Endothelial cell of umbilical vein (primary cell): ENCODE measurements around the gene CC2D1A. TPM values are rescaled to one million over a fixed set of nuclear protein-coding genes. Genes with fewer than 3 reads are reported as not detected.

ENCODE experiments used
- BruUV-seq: library from RNA; stranded (reverse); fragments of 400-500 nt; replicated peaks from 2 replicates; lab custom pipeline; 2021; lab: Mats Ljungman, UMichigan
- CTCF ChIA-PET: fragments of 300-600, 350-600 bp; sonication (Branson Sonifier 250); formaldehyde crosslinking; loops from one replicate; lab custom pipeline; 2021; ENCODE audit warnings: antibody characterized with exemption, inconsistent platforms; lab: Charles Lee
- POLR2A ChIA-PET: fragments of 300-600, 350-600 bp; sonication (Branson Sonifier 250); formaldehyde crosslinking; loops from one replicate; lab custom pipeline; 2021; ENCODE audit warnings: antibody characterized with exemption, inconsistent platforms; lab: Charles Lee
- DNase-seq: peaks from one replicate; pipeline ENCODE4 v3.0.0-alpha.2; 2011; ENCODE audit warnings: low read depth, low spot score
- FAIRE-seq: peaks from 2 replicates; lab custom pipeline; 2011; peaks lifted over from hg19 to GRCh38; lab: Jason Lieb, UNC
- H2AFZ ChIP-seq: 2 replicates; pipeline ENCODE4 v1.6.0; 2012; ENCODE audit warnings: low read depth, low read length, control low read depth, inconsistent platforms
- H3K27ac ChIP-seq: 2 replicates; pipeline ENCODE4 v1.5.1; 2011; ENCODE audit warnings: low read depth, mild to moderate bottlenecking, control low read depth, low read length, moderate library complexity; ENCODE audit not compliant: insufficient read depth
- H3K27me3 ChIP-seq, 2 experiments: 2 replicates each; pipeline versions ENCODE4 v1.6.0 to v1.6.1; 2011; ENCODE audit warnings: low read length in 2 of 2, mixed read lengths in 1 of 2; ENCODE audit not compliant: control insufficient read depth in 2 of 2, insufficient read depth in 2 of 2
- H3K36me3 ChIP-seq, 2 experiments: 2 replicates in 1 of 2; 3 replicates in 1 of 2; pipeline ENCODE4 v1.5.1; 2011; ENCODE audit warnings: low read length in 2 of 2, mild to moderate bottlenecking in 1 of 2, moderate library complexity in 1 of 2; ENCODE audit not compliant: control insufficient read depth in 2 of 2, insufficient read depth in 2 of 2; ENCODE audit errors: extremely low read depth in 1 of 2
- H3K4me1 ChIP-seq: 3 replicates; pipeline ENCODE4 v1.5.1; 2011; ENCODE audit warnings: mild to moderate bottlenecking, low read length; ENCODE audit not compliant: control insufficient read depth, insufficient read depth; ENCODE audit errors: extremely low read depth
- H3K4me2 ChIP-seq: 2 replicates; pipeline ENCODE4 v1.6.1; 2011; ENCODE audit warnings: low read length, control low read depth, mixed read lengths; ENCODE audit not compliant: insufficient read depth
- H3K4me3 ChIP-seq, 3 experiments: fragments of 200-600 bp in 1 of 3; sonication (generic), shearing (Covaris generic) in 1 of 3; replicated peaks in 1 of 3; 2 replicates each; pipeline ENCODE4 v1.5.1; 2011 to 2016; ENCODE audit warnings: control low read depth in 3 of 3, low read length in 3 of 3, mild to moderate bottlenecking in 2 of 3, inconsistent platforms in 1 of 3, low read depth in 1 of 3, moderate library complexity in 1 of 3; ENCODE audit not compliant: insufficient read depth in 1 of 3
- H3K79me2 ChIP-seq: 2 replicates; pipeline ENCODE4 v1.6.0; 2012; ENCODE audit warnings: low read length, inconsistent platforms; ENCODE audit not compliant: control insufficient read depth, insufficient read depth
- H3K9ac ChIP-seq: replicated peaks from 2 replicates; pipeline ENCODE3; 2011; ENCODE audit warnings: low read length, control low read depth; ENCODE audit not compliant: insufficient read depth; ENCODE audit errors: extremely low read depth
- H3K9me1 ChIP-seq: replicated peaks from 3 replicates; pipeline ENCODE4 v1.6.0; 2011; ENCODE audit warnings: mild to moderate bottlenecking, low read length; ENCODE audit not compliant: control insufficient read depth, insufficient read depth; ENCODE audit errors: extremely low read depth
- H3K9me3 ChIP-seq: replicated peaks from 2 replicates; pipeline ENCODE4 v1.5.1; 2012; ENCODE audit warnings: low read length, inconsistent platforms; ENCODE audit not compliant: control insufficient read depth, insufficient read depth
- H4K20me1 ChIP-seq: replicated peaks from 2 replicates; pipeline ENCODE3; 2011; ENCODE audit warnings: mild to moderate bottlenecking, low read length; ENCODE audit not compliant: control insufficient read depth, insufficient read depth; ENCODE audit errors: extremely low read depth
- EZH2 ChIP-seq: IDR thresholded peaks from 2 replicates; pipeline ENCODE4 v1.6.1; 2012; ENCODE audit warnings: borderline replicate concordance, low read depth, mild to moderate bottlenecking, moderate library complexity, low read length, inconsistent platforms; ENCODE audit not compliant: severe bottlenecking
- FOS ChIP-seq: IDR thresholded peaks from 2 replicates; pipeline ENCODE4 v1.6.1; 2011; ENCODE audit warnings: mild to moderate bottlenecking, low read length, moderate library complexity, borderline replicate concordance; ENCODE audit not compliant: insufficient read depth
- GATA2 ChIP-seq: IDR thresholded peaks from 2 replicates; pipeline ENCODE4 v1.7.0; 2011; ENCODE audit warnings: low read depth, mild to moderate bottlenecking, moderate library complexity, mixed read lengths, low read length; ENCODE audit not compliant: insufficient read length, insufficient read depth
- JUN ChIP-seq: IDR thresholded peaks from 2 replicates; pipeline ENCODE4 v1.6.1; 2011; ENCODE audit warnings: borderline replicate concordance, low read depth; ENCODE audit not compliant: insufficient read length, insufficient read depth
- MYC ChIP-seq: IDR thresholded peaks from one replicate; pipeline ENCODE4 v1.6.1; 2011; ENCODE audit warnings: mild to moderate bottlenecking, low read depth, low read length
- POLR2A ChIP-seq: IDR thresholded peaks from 2 replicates; pipeline ENCODE4 v1.6.1; 2012; ENCODE audit warnings: low read depth, mild to moderate bottlenecking, control low read depth, low read length
- POLR2AphosphoS5 ChIP-seq: IDR thresholded peaks from 2 replicates; pipeline ENCODE4 v1.6.1; 2012; ENCODE audit warnings: low read depth, mild to moderate bottlenecking, control low read depth, low read length, moderate library complexity; ENCODE audit not compliant: insufficient read depth
- dilution Hi-C: fragments of 300-500 bp; cut with MboI; formaldehyde crosslinking; loops from one replicate; pipeline ENCODE4 v1.15.0; 2019; ENCODE audit warnings: low sequenced_read_pairs; ENCODE audit not compliant: extremely low pct_ligation_motif_present
- intact Hi-C: fragments of 100-400 bp; cut with micrococcal nuclease; formaldehyde crosslinking; loops from one replicate; pipeline ENCODE4 v1.10.0; 2022
- polyA plus RNA-seq, 4 experiments: library from polyadenylated mRNA; depleted of rRNA in 3 of 4; stranded (reverse) in 3 of 4; unstranded in 1 of 4; fragments of >200 nt; gene quantifications; 2 replicates each; pipeline versions ENCODE4 v1.2.1 to v1.2.3, GENCODE V29; 2011 to 2012; ENCODE audit warnings: missing spikeins in 1 of 4
- total RNA-seq: library from RNA; stranded (reverse); gene quantifications from 2 replicates; pipeline ENCODE4 v1.2.3, GENCODE V29; 2021
- TF ChIP-seq, protein P1 (sequence below), 2 donors: IDR thresholded peaks; 1 replicate in 1 of 2; 2 replicates in 1 of 2; pipeline ENCODE4 v1.5.1; 2011; ENCODE audit warnings: low read length in 2 of 2, mild to moderate bottlenecking in 2 of 2, moderate library complexity in 2 of 2, control low read depth in 1 of 2, inconsistent platforms in 1 of 2, low read depth in 1 of 2; ENCODE audit not compliant: insufficient read depth in 1 of 2; ENCODE audit errors: extremely low read depth in 1 of 2
- TF ChIP-seq, protein P2 (sequence below): IDR thresholded peaks from 2 replicates; pipeline ENCODE4 v1.6.1; 2011; ENCODE audit not compliant: insufficient read depth, insufficient read length

Gene CC2D1A
- total and polyA plus RNA-seq, 2 donors (not counting 3 experiments of a cell fraction or from before 2014, with no cell fraction given) = 13.6 to 33.7 TPM

DNA sequence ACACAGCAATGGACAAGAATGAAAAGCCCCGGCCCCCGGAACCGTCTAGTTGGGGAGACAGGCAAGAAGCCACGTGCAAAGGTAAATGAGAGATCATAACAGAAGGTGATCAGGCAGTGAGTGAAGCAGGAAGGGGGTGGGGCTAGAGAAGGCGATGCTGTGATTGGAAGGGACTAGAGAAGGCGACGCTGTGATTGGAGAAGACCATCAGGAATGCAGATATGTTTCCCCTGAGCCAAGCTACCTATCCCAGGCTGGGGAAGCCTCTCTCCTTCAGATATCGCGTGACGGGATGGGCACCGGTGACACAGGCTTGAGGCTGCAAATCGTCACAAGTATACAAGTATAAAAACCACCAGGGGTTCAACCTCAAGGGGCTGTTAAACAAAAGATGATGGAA is 68.1 kb downstream of the CC2D1A start:
- intact Hi-C loops = no loop called here
- FAIRE-seq = no peak

More for the DNA sequence above, 68.1 kb downstream of the CC2D1A start:
- Histone ChIP-seq H3K27me3 (no peaks in the 10 kb centered on the region), H2AFZ (no peak overlapping the region), H3K79me2 (no peaks in the 10 kb centered on the region), H3K9me1 (no peaks in the 10 kb centered on the region), H3K9me3 (no peaks in the 10 kb centered on the region), H3K4me1 (peaks cover 2% of the 10 kb centered on the region), H3K4me3 (no peak overlapping the region), H3K9ac (no peak overlapping the region), H4K20me1 (no peaks in the 10 kb centered on the region), H3K36me3 (peaks cover 0 to 7% of the 10 kb centered on the region in 2 experiments), H3K4me2 (no peak overlapping the region), H3K27ac (no peak overlapping the region)
- POLR2A ChIA-PET = no interaction called here
- no peak for DNase-seq
- TF ChIP-seq, protein P1, sequence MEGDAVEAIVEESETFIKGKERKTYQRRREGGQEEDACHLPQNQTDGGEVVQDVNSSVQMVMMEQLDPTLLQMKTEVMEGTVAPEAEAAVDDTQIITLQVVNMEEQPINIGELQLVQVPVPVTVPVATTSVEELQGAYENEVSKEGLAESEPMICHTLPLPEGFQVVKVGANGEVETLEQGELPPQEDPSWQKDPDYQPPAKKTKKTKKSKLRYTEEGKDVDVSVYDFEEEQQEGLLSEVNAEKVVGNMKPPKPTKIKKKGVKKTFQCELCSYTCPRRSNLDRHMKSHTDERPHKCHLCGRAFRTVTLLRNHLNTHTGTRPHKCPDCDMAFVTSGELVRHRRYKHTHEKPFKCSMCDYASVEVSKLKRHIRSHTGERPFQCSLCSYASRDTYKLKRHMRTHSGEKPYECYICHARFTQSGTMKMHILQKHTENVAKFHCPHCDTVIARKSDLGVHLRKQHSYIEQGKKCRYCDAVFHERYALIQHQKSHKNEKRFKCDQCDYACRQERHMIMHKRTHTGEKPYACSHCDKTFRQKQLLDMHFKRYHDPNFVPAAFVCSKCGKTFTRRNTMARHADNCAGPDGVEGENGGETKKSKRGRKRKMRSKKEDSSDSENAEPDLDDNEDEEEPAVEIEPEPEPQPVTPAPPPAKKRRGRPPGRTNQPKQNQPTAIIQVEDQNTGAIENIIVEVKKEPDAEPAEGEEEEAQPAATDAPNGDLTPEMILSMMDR (IDR thresholded peaks at IDR 0.05; ENCODE audit: extremely low read depth in 1 of 2, insufficient read depth in 1 of 2, low read depth in 1 of 2, low read length in 2 of 2) = no peak
- TF ChIP-seq MYC (no peak), EZH2 (no peak), POLR2A (no peak), JUN (no peak), FOS (no peak), GATA2 (no peak), POLR2AphosphoS5 (no peak)
- TF ChIP-seq, protein P2, sequence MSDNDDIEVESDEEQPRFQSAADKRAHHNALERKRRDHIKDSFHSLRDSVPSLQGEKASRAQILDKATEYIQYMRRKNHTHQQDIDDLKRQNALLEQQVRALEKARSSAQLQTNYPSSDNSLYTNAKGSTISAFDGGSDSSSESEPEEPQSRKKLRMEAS = no peak
- CTCF ChIA-PET = interaction anchor here (1.0 to 1.2 kb wide), 2 partner anchors 58 to 99 kb away, joined by 3 read pairs; partner anchors contain the start of genes IL27RA and MISP3
- dilution Hi-C loops = no loop called here
- BruUV-seq = no TSS peak
